Fibroblast of pulmonary artery (primary cell): ENCODE results near the gene NOTCH4.

ENCODE experiments used
- DNase-seq: peaks from one replicate; pipeline ENCODE4 v3.0.0-alpha.2; 2010; ENCODE audit warnings: low read depth
- H3K4me3 ChIP-seq: replicated peaks from 2 replicates; pipeline ENCODE4 v1.5.1; 2011; ENCODE audit warnings: low read depth, mild to moderate bottlenecking, control low read depth, low read length, moderate library complexity
- TF ChIP-seq, protein P1 (sequence below): IDR thresholded peaks from 2 replicates; pipeline ENCODE4 v1.5.1; 2011; ENCODE audit warnings: mild to moderate bottlenecking, control low read depth, low read length, inconsistent platforms; ENCODE audit errors: missing control alignments

Gene NOTCH4

GRCh38 chr6:32239462-32239861, 15.6 kb upstream of the NOTCH4 start:
- no peak overlapping the region for H3K4me3 ChIP-seq
- no peak for DNase-seq
- TF ChIP-seq, protein P1, sequence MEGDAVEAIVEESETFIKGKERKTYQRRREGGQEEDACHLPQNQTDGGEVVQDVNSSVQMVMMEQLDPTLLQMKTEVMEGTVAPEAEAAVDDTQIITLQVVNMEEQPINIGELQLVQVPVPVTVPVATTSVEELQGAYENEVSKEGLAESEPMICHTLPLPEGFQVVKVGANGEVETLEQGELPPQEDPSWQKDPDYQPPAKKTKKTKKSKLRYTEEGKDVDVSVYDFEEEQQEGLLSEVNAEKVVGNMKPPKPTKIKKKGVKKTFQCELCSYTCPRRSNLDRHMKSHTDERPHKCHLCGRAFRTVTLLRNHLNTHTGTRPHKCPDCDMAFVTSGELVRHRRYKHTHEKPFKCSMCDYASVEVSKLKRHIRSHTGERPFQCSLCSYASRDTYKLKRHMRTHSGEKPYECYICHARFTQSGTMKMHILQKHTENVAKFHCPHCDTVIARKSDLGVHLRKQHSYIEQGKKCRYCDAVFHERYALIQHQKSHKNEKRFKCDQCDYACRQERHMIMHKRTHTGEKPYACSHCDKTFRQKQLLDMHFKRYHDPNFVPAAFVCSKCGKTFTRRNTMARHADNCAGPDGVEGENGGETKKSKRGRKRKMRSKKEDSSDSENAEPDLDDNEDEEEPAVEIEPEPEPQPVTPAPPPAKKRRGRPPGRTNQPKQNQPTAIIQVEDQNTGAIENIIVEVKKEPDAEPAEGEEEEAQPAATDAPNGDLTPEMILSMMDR = no peak

DNA sequence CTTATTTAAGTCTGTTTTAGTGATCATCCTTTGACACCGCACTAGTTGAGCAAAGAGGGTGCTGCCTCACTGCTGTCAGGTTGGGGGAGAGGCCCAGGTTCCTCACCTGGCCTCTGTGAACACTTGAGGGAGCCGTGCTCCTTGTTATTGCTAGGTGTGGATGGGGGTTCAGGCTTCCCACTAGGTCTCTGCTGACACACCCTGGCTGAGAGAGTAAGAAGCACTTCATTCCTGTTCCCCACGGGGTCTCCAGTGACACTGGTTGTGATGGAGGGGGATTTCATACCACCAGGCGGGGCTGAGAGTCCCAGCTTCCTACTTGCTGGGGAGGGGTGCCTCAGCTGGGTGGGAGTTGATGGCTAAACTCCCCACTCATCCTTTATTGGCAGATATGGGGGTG, 11.1 kb upstream of the NOTCH4 start:
- no peak for DNase-seq
- TF ChIP-seq, protein P1 = no peak
- H3K4me3 ChIP-seq = no peak overlapping the region

- DNase-seq = no peak
- H3K4me3 ChIP-seq = no peak overlapping the region
- TF ChIP-seq, protein P1 = no peak
Observed at GRCh38 chr6:32226434-32226833, 2.6 kb upstream of the NOTCH4 start.

DNA sequence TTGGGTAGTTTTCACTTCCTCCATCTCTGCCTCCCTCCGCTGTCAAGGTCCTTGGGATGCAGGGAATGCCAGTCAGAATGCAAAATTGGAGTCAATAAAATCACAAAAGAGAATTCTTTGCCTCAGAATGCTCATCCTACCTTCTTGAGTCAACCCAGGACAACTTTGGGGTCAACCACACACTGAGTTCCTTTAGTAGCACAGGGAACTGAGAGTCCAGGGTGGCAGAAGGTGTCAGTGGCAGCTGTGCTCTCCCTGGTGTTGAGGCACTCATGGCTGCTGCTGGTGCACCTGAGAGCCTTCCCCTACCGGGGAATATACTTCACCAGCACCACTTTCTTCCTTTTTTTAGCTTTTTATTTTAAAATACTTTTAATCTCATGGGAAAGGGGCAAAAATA, 829 bp upstream of the NOTCH4 start:
- DNase-seq = no peak
- no peak overlapping the region for H3K4me3 ChIP-seq
- TF ChIP-seq, protein P1 = no peak

- no peak overlapping the region for H3K4me3 ChIP-seq
- DNase-seq = no peak
- TF ChIP-seq, protein P1 = no peak
Observed at GRCh38 chr6:32222333-32223230, 1.3 kb downstream of the NOTCH4 start.

GRCh38 chr6:32220021-32220420, 3.8 kb downstream of the NOTCH4 start:
- DNase-seq = no peak
- TF ChIP-seq, protein P1 = no peak
- no peak overlapping the region for H3K4me3 ChIP-seq

- TF ChIP-seq, protein P1 = no peak
- DNase-seq = no peak
- no peak overlapping the region for H3K4me3 ChIP-seq
Observed at GRCh38 chr6:32218167-32218566, 5.7 kb downstream of the NOTCH4 start.
